Keratinocyte (primary cell): Measurements from ENCODE around the gene DDA1.

Experiments
- EZH2 ChIP-seq: IDR thresholded peaks from one replicate; pipeline ENCODE4 v1.6.1; 2012; ENCODE audit warnings: inconsistent platforms, mild to moderate bottlenecking, low read length, moderate library complexity
- TF ChIP-seq, protein P1 (sequence below), 3 experiments: IDR thresholded peaks in 1 of 3; conservative IDR thresholded peaks in 1 of 3; optimal IDR thresholded peaks in 1 of 3; 2 replicates in 2 of 3; 3 replicates in 1 of 3; pipeline versions ENCODE3 to v1.5.1; 2011; ENCODE audit warnings: low read length in 3 of 3, mild to moderate bottlenecking in 3 of 3, moderate library complexity in 2 of 3, control low read depth in 1 of 3, inconsistent platforms in 1 of 3; ENCODE audit not compliant: insufficient read depth in 2 of 3; ENCODE audit errors: extremely low read depth in 1 of 3

DNA sequence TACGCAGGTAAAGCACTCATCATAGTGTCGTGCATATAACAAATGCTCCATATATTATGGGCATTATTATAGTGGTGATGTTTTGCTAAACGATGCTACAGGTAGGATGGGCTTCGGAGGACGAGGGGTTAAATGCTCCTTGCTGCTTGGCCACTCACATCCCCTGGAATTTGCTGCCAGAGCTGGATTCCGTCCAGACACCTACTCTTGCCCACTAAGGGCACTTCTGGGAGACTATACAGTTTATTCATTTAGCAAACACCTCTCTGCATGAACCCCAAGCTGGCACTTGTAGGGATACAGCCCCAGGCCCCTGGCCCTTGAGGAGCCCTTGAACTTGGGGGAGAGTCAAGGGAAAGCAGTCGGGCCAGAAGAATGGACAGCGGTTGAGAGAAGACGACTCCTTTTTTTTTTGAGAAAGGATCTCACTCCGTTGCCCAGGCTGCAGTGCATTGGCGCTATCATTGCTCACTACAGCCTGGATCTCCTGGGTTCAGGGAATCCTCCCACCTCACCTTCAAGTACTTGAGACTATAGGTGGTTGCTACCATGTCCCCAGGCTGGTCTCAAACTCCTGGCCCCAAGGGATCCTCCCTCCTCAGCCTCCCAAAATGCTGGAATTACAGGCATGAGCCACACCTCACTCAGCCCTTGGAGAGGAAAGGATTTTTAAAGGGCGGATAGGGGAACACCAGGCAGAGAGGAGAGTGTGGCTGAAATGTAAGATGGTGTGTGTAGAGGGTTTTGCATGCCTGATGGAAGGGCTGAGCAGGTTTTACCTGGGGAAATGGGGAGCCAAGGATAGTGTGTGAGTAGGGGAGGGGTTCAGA lies 4.8 kb upstream of the DDA1 start:
- TF ChIP-seq, protein P1, sequence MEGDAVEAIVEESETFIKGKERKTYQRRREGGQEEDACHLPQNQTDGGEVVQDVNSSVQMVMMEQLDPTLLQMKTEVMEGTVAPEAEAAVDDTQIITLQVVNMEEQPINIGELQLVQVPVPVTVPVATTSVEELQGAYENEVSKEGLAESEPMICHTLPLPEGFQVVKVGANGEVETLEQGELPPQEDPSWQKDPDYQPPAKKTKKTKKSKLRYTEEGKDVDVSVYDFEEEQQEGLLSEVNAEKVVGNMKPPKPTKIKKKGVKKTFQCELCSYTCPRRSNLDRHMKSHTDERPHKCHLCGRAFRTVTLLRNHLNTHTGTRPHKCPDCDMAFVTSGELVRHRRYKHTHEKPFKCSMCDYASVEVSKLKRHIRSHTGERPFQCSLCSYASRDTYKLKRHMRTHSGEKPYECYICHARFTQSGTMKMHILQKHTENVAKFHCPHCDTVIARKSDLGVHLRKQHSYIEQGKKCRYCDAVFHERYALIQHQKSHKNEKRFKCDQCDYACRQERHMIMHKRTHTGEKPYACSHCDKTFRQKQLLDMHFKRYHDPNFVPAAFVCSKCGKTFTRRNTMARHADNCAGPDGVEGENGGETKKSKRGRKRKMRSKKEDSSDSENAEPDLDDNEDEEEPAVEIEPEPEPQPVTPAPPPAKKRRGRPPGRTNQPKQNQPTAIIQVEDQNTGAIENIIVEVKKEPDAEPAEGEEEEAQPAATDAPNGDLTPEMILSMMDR (optimal IDR thresholded peaks at IDR 0.05 in 1 of 3, IDR thresholded peaks at IDR 0.05 in 1 of 3, conservative IDR thresholded peaks at IDR 0.05 in 1 of 3; ENCODE audit: extremely low read depth in 1 of 3, insufficient read depth in 2 of 3, low read length in 3 of 3): no peak
- no peak for TF ChIP-seq EZH2
